K562 (cell line): Measurements from ENCODE around the gene FAM219A. TPM values are rescaled to one million over a fixed set of nuclear protein-coding genes. Genes with fewer than 3 reads are reported as not detected.

Experiments used
- ATAC-seq: fragments of 200-7000 bp; cut with Tn5 transposase; 3 replicates; pipeline ENCODE4 v1.9.1; 2020; ENCODE audit warnings: moderate library complexity
- BruUV-seq: library from RNA; stranded (reverse); fragments of 400-500 nt; replicated peaks from 2 replicates; lab custom pipeline; 2021; lab: Mats Ljungman, UMichigan
- CTCF ChIA-PET: fragments of 300-600 bp; formaldehyde crosslinking; extraction: SDS; loops from one replicate; lab custom pipeline; 2021; ENCODE audit warnings: low intra/inter-chr PET ratio; lab: Yijun Ruan, JAX
- POLR2A ChIA-PET: fragments of 300-600, 350-650 bp; sonication (Branson Sonifier 250); formaldehyde crosslinking; extraction: SDS; loops from one replicate; lab custom pipeline; 2021; ENCODE audit warnings: antibody characterized with exemption, inconsistent platforms; lab: Yijun Ruan, JAX
- DNase-seq, 4 experiments: peaks; one replicate each; pipeline versions ENCODE4 v3.0.0 to v3.0.0-alpha.2; 2011 to 2018; ENCODE audit warnings: low spot score in 3 of 4, mixed read lengths in 3 of 4; ENCODE audit errors: extremely low read depth in 1 of 4
- FAIRE-seq: peaks from 2 replicates; lab custom pipeline; 2011; peaks lifted over from hg19 to GRCh38; lab: Jason Lieb, UNC
- H2AFZ ChIP-seq: 2 replicates; pipeline ENCODE4 v1.6.0; 2011; ENCODE audit warnings: low read depth, low read length, control low read depth, inconsistent platforms
- H3K27ac ChIP-seq: fragments of 200-600 bp; 3 replicates; pipeline ENCODE4 v1.8.0; 2011; ENCODE audit warnings: low read depth, mild to moderate bottlenecking, control low read depth, inconsistent platforms, low read length, moderate library complexity, mixed read lengths; ENCODE audit errors: extremely low read depth
- H3K27me3 ChIP-seq, 2 experiments: fragments of 300-600 bp in 1 of 2; 2 replicates in 1 of 2; 3 replicates in 1 of 2; pipeline versions ENCODE4 v1.6.0 to v1.8.0; 2011; ENCODE audit warnings: inconsistent platforms in 2 of 2, low read length in 2 of 2, mild to moderate bottlenecking in 1 of 2, mixed read lengths in 1 of 2, moderate library complexity in 1 of 2; ENCODE audit not compliant: control insufficient read depth in 2 of 2, insufficient read depth in 2 of 2
- H3K36me3 ChIP-seq: fragments of 300-600 bp; 3 replicates; pipeline ENCODE4 v1.8.0; 2011; ENCODE audit warnings: mild to moderate bottlenecking, low read length, inconsistent platforms; ENCODE audit not compliant: control insufficient read depth, insufficient read depth
- H3K4me1 ChIP-seq, 2 experiments: fragments of 200-600 bp in 1 of 2; replicated peaks in 1 of 2; 2 replicates in 1 of 2; 3 replicates in 1 of 2; pipeline versions ENCODE4 v1.5.1 to v1.8.0; 2011; ENCODE audit warnings: inconsistent platforms in 2 of 2, low read length in 2 of 2, mild to moderate bottlenecking in 1 of 2, mixed read lengths in 1 of 2, moderate library complexity in 1 of 2; ENCODE audit not compliant: control insufficient read depth in 2 of 2, insufficient read depth in 2 of 2
- H3K4me2 ChIP-seq: 2 replicates; pipeline ENCODE4 v1.6.1; 2011; ENCODE audit warnings: low read length, control low read depth, inconsistent platforms, mixed read lengths; ENCODE audit not compliant: insufficient read depth
- H3K4me3 ChIP-seq: fragments of 200-600 bp; sonication (generic), shearing (Covaris generic); 2 replicates; pipeline ENCODE4 v1.5.1; 2016; ENCODE audit warnings: control low read depth, inconsistent platforms
- H3K79me2 ChIP-seq: fragments of 200-600 bp; 3 replicates; pipeline ENCODE4 v1.8.0; 2011; ENCODE audit warnings: low read length, inconsistent platforms; ENCODE audit not compliant: control insufficient read depth, insufficient read depth
- H3K9ac ChIP-seq, 2 experiments: 2 replicates each; pipeline versions ENCODE4 v1.6.0 to v1.6.1; 2011; ENCODE audit warnings: low read depth in 2 of 2, low read length in 2 of 2, control low read depth in 1 of 2, inconsistent platforms in 1 of 2, mild to moderate bottlenecking in 1 of 2, mixed read lengths in 1 of 2; ENCODE audit not compliant: insufficient read depth in 1 of 2
- H3K9me1 ChIP-seq: one replicate; pipeline ENCODE4 v1.6.0; 2011; ENCODE audit warnings: inconsistent platforms, mild to moderate bottlenecking, low read length, moderate library complexity; ENCODE audit not compliant: control insufficient read depth, insufficient read depth
- H3K9me3 ChIP-seq: replicated peaks from 2 replicates; pipeline ENCODE4 v1.5.1; 2011; ENCODE audit warnings: low read depth, low read length, inconsistent platforms; ENCODE audit not compliant: control insufficient read depth, insufficient read depth
- H4K20me1 ChIP-seq: replicated peaks from 2 replicates; pipeline ENCODE4 v1.6.1; 2011; ENCODE audit warnings: low read length, inconsistent platforms, mixed read lengths; ENCODE audit not compliant: control insufficient read depth, insufficient read depth
- CCNT2 ChIP-seq: IDR thresholded peaks from 2 replicates; pipeline ENCODE4 v1.6.1; 2011; ENCODE audit warnings: borderline replicate concordance, low read depth, mild to moderate bottlenecking, moderate library complexity, mixed read lengths, low read length; ENCODE audit not compliant: insufficient read length; ENCODE audit errors: extremely low read depth
- GABPA ChIP-seq: fragments of 200-800 bp; sonication (Bioruptor generic); conservative IDR thresholded peaks from 2 replicates; pipeline ENCODE4 v1.6.1; 2016; ENCODE audit warnings: low read depth, missing genetic modification characterization, missing compliant biosample characterization
- GABPB1 ChIP-seq: sonication (generic); formaldehyde crosslinking; IDR thresholded peaks from 2 replicates; pipeline ENCODE4 v1.8.0; 2022; ENCODE audit warnings: mild to moderate bottlenecking, missing genetic modification reagents
- HNRNPL ChIP-seq: fragments of 200-400 bp; formaldehyde crosslinking; IDR thresholded peaks from 2 replicates; pipeline ENCODE4 v1.6.1; 2017; ENCODE audit warnings: low read depth, mild to moderate bottlenecking, low read length
- JUND ChIP-seq, 2 experiments: IDR thresholded peaks; 2 replicates in 1 of 2; 3 replicates in 1 of 2; pipeline ENCODE4 v1.6.1; 2011; ENCODE audit warnings: borderline replicate concordance in 2 of 2, low read depth in 2 of 2, low read length in 2 of 2, improper control_type of control experiment in 1 of 2, missing biosample characterization in 1 of 2, missing genetic modification characterization in 1 of 2, missing genetic modification reagents in 1 of 2
- KAT2B ChIP-seq: IDR thresholded peaks from one replicate; pipeline ENCODE4 v1.6.1; 2012; ENCODE audit warnings: low read depth, mild to moderate bottlenecking, control low read depth, inconsistent platforms, low read length, moderate library complexity
- MAZ ChIP-seq, 2 experiments: fragments of 450-650 bp in 1 of 2; sonication (generic) in 1 of 2; formaldehyde crosslinking; IDR thresholded peaks in 1 of 2; conservative IDR thresholded peaks in 1 of 2; 2 replicates each; pipeline versions ENCODE4 v1.4.0 to v1.5.0; 2020; ENCODE audit warnings: mild to moderate bottlenecking in 1 of 2, missing genetic modification reagents in 1 of 2
- NR2C1 ChIP-seq, 2 experiments: fragments of 450-650 bp; IDR thresholded peaks; 2 replicates each; pipeline ENCODE4 v1.6.1; 2017; ENCODE audit warnings: mild to moderate bottlenecking in 2 of 2, antibody characterized with exemption in 1 of 2, inconsistent platforms in 1 of 2, missing compliant biosample characterization in 1 of 2, missing genetic modification characterization in 1 of 2
- SREBF2 ChIP-seq: sonication (generic); formaldehyde crosslinking; IDR thresholded peaks from 2 replicates; pipeline ENCODE4 v1.4.0; 2020; ENCODE audit warnings: mild to moderate bottlenecking, missing genetic modification reagents
- STAT5B ChIP-seq: fragments of 250-450 bp; sonication (Bioruptor Pico); IDR thresholded peaks from 2 replicates; pipeline ENCODE4 v1.8.0; 2021; ENCODE audit warnings: mild to moderate bottlenecking, inconsistent platforms
- TCF3 ChIP-seq: sonication (generic); formaldehyde crosslinking; IDR thresholded peaks from 2 replicates; pipeline ENCODE4 v1.4.0; 2020; ENCODE audit warnings: mild to moderate bottlenecking, missing genetic modification reagents
- TEAD1 ChIP-seq, 2 experiments: fragments of 450-650 bp in 1 of 2; sonication (generic) in 1 of 2; formaldehyde crosslinking; IDR thresholded peaks; 2 replicates each; pipeline versions ENCODE4 v1.4.0 to v1.8.0; 2020 to 2022; ENCODE audit warnings: mild to moderate bottlenecking in 2 of 2, missing genetic modification reagents in 1 of 2
- TRIM24 ChIP-seq, 2 experiments: fragments of 450-650 bp; IDR thresholded peaks; 2 replicates each; pipeline ENCODE4 v1.6.1; 2016
- YY1 ChIP-seq, 3 experiments: IDR thresholded peaks; 2 replicates each; pipeline ENCODE4 v1.6.1; 2011; ENCODE audit warnings: low read length in 2 of 3, mild to moderate bottlenecking in 2 of 3, moderate library complexity in 2 of 3, borderline replicate concordance in 1 of 3, control low read depth in 1 of 3, low read depth in 1 of 3; ENCODE audit not compliant: insufficient read depth in 3 of 3, insufficient replicate concordance in 2 of 3, control insufficient read depth in 1 of 3, insufficient read length in 1 of 3; ENCODE audit errors: extremely low read depth in 1 of 3
- ZBTB9 ChIP-seq: fragments of 450-650 bp; formaldehyde crosslinking; IDR thresholded peaks from 2 replicates; pipeline ENCODE4 v1.4.0; 2020; ENCODE audit warnings: mild to moderate bottlenecking, moderate library complexity
- ZNF583 ChIP-seq: fragments of 250-450 bp; sonication (Bioruptor Pico); IDR thresholded peaks from 2 replicates; pipeline ENCODE4 v1.4.0; 2020
- ZNF780A ChIP-seq: fragments of 250-450 bp; sonication (Bioruptor Pico); IDR thresholded peaks from 2 replicates; pipeline ENCODE4 v1.5.0; 2021; ENCODE audit warnings: mild to moderate bottlenecking
- WGBS: fragments of 100-300 bp; shearing (Covaris generic); methylation state at CpG from one replicate; pipeline ENCODE4 v1.1.6; 2016; ENCODE audit warnings: low coverage, mixed read lengths; ENCODE audit not compliant: insufficient coverage; ENCODE audit errors: missing lambda C conversion rate; 5-methylcytosine and 5-hydroxymethylcytosine counted together
- in situ Hi-C: fragments of 300-500 bp; cut with MboI; formaldehyde crosslinking; loops from 4 replicates; pipeline ENCODE4 v1.15.0; 2018; ENCODE audit warnings: inconsistent platforms, mixed read lengths
- intact Hi-C: fragments of 100-400 bp; cut with micrococcal nuclease; formaldehyde crosslinking; loops from 2 replicates; pipeline ENCODE4 v1.14.2; 2022
- polyA plus RNA-seq, 8 experiments: library from polyadenylated mRNA; depleted of rRNA in 4 of 8; stranded (reverse) in 5 of 8; unstranded in 3 of 8; fragments of >200 nt; fragmentation: Nextera tagmentation in 2 of 8; fragmentation: Illumina TruSeq in 1 of 8; extraction: Ambion mirVana in 2 of 8; extraction: Trizol in 1 of 8; gene quantifications; 2 replicates each; pipeline versions ENCODE4 v1.2.1 to v1.2.3, GENCODE V29; 2011 to 2014; ENCODE audit warnings: inconsistent platforms in 1 of 8, missing spikeins in 1 of 8
- total RNA-seq, 7 experiments: library from RNA; depleted of rRNA in 6 of 7; stranded (reverse); fragments of >200 nt in 6 of 7; fragmentation: Illumina TruSeq in 2 of 7; extraction: Trizol in 2 of 7; gene quantifications; 2 replicates each; pipeline versions ENCODE4 v1.2.1 to v1.2.3, GENCODE V29; 2011 to 2021; ENCODE audit warnings: low replicate concordance in 1 of 7

FAM219A gene
- total and polyA plus RNA-seq, 9 of the 15 experiments (the other 6 are each of a cell fraction or from before 2014, with no cell fraction given), result 0.63 to 8.6 (median 2.9) TPM

- Histone ChIP-seq H3K4me2 (peak within 1 kb of the TSS; percentile 81), H4K20me1 (no peaks in the 10 kb centered on the region), H3K79me2 (no peaks in the 10 kb centered on the region), H3K9me1 (no peaks in the 10 kb centered on the region), H3K4me1 (peaks cover 9 to 39% of the 10 kb centered on the region in 2 experiments; a peak in 4 of 5 replicates), H3K4me3 (peak within 1 kb of the TSS; percentile 45), H2AFZ (peak within 1 kb of the TSS; percentile 98), H3K27ac (peak within 1 kb of the TSS; percentile 60), H3K9ac (peak within 1 kb of the TSS; percentile 59 to 91), H3K36me3 (no peaks in the 10 kb centered on the region), H3K27me3 (no peaks in the 10 kb centered on the region), H3K9me3 (no peaks in the 10 kb centered on the region)
- DNase-seq, result peak; percentile 92 to 95 (median 94)
- FAIRE-seq, result peak; percentile 89
- in situ Hi-C loops (no loop called here), intact Hi-C loops (no loop called here)
- peak; percentile 92 for ATAC-seq
- BruUV-seq, result no TSS peak
- WGBS, result 0% methylated on average over 17 of the region's 54 CpGs
- ChIA-PET POLR2A (interaction anchor here (0.6 to 1.8 kb wide), 7 partner anchors 43 to 329 kb away, joined by 3 to 6 read pairs (median 3); no protein-coding TSS in a partner anchor), CTCF (no interaction called here)
- peak; percentile 89 to 95 for TF ChIP-seq MAZ (CRISPR knock-in tag; conservative IDR thresholded peaks at IDR 0.05 in 1 of 2, IDR thresholded peaks at IDR 0.05 in 1 of 2)
- TF ChIP-seq SREBF2 (CRISPR knock-in tag), result no peak
- peak; percentile 32; the same call in 1 of the 2 replicates for TF ChIP-seq HNRNPL
- no peak for TF ChIP-seq ZBTB9 (CRISPR knock-in tag)
- no peak for TF ChIP-seq TRIM24 (IDR thresholded peaks at IDR 0.05)
- TF ChIP-seq STAT5B (CRISPR knock-in tag), result no peak
- TF ChIP-seq TCF3 (CRISPR knock-in tag), result no peak
- 0 out of 2 replicates have a peak, but pooled peaks have one; percentile 2 for TF ChIP-seq JUND (IDR thresholded peaks at IDR 0.05; ENCODE audit: borderline replicate concordance, low read depth, low read length)
- no peak; the same call in 2 of the 3 replicates for TF ChIP-seq JUND (tag; IDR thresholded peaks at IDR 0.05; ENCODE audit: borderline replicate concordance, low read depth, low read length)
- TF ChIP-seq YY1 (IDR thresholded peaks at IDR 0.05; ENCODE audit: borderline replicate concordance in 1 of 3, control insufficient read depth in 1 of 3, extremely low read depth in 1 of 3, insufficient read depth in 3 of 3, insufficient read length in 1 of 3, insufficient replicate concordance in 2 of 3, low read depth in 1 of 3, low read length in 2 of 3), result peak in 1 of 3 experiments; percentile 43
- peak in 1 of 2 experiments; percentile 62; a peak in 1 of 4 replicates for TF ChIP-seq TEAD1 (CRISPR knock-in tag; IDR thresholded peaks at IDR 0.05)
- TF ChIP-seq NR2C1 (IDR thresholded peaks at IDR 0.05), result peak; percentile 66
- TF ChIP-seq NR2C1 (tag; IDR thresholded peaks at IDR 0.05), result peak; percentile 88
- TF ChIP-seq GABPB1, result peak; percentile 46
- peak; percentile 45 for TF ChIP-seq CCNT2
- peak; percentile 23; the same call in 1 of the 2 replicates for TF ChIP-seq GABPA
- TF ChIP-seq ZNF780A (CRISPR knock-in tag), result no peak
- TF ChIP-seq ZNF583 (CRISPR knock-in tag), result no peak
- TF ChIP-seq KAT2B, result no peak
These were observed 81.6 kb downstream of the FAM219A start, which contains the start of gene MYORG for GRCh38 chr9:34376596-34377403. Gene MYORG (minus strand): TSS chr9:34376898. CDS start chr9:34372943, 3,955 bp downstream.
